T-helper 1 cell treated with Interleukin-12 subunit alpha and Interleukin-12 subunit beta and Interleukin-4 antibody, amounts not matched to agents 30 μg/mL and 1 μg/mL, for 36 hours (primary cell): ENCODE measurements around the gene MAGI1.

Experiments
- H3K27ac Mint-ChIP-seq: one replicate; pipeline ENCODE4 v1.8.0; 2021; ENCODE audit warnings: mild to moderate bottlenecking, mixed read lengths
- H3K27me3 Mint-ChIP-seq: one replicate; pipeline ENCODE4 v1.8.0; 2021; ENCODE audit warnings: low read depth, mixed read lengths
- H3K36me3 Mint-ChIP-seq: one replicate; pipeline ENCODE4 v1.8.0; 2021; ENCODE audit warnings: low read depth, mixed read lengths
- H3K4me1 Mint-ChIP-seq: one replicate; pipeline ENCODE4 v1.8.0; 2021; ENCODE audit warnings: low read depth, mixed read lengths
- H3K4me3 Mint-ChIP-seq: one replicate; pipeline ENCODE4 v1.8.0; 2021; ENCODE audit warnings: mild to moderate bottlenecking, moderate library complexity, mixed read lengths
- H3K9me3 Mint-ChIP-seq: one replicate; pipeline ENCODE4 v1.8.0; 2021; ENCODE audit warnings: mixed read lengths

MAGI1 gene

GRCh38 chr3:65706776-65707568, 331.7 kb downstream of the MAGI1 start:
- Mint-ChIP-seq H3K27ac (no peak overlapping the region), H3K4me1 (no peaks in the 10 kb centered on the region), H3K4me3 (no peak overlapping the region), H3K36me3 (no peaks in the 10 kb centered on the region), H3K9me3 (no peaks in the 10 kb centered on the region), H3K27me3 (no peaks in the 10 kb centered on the region)

DNA sequence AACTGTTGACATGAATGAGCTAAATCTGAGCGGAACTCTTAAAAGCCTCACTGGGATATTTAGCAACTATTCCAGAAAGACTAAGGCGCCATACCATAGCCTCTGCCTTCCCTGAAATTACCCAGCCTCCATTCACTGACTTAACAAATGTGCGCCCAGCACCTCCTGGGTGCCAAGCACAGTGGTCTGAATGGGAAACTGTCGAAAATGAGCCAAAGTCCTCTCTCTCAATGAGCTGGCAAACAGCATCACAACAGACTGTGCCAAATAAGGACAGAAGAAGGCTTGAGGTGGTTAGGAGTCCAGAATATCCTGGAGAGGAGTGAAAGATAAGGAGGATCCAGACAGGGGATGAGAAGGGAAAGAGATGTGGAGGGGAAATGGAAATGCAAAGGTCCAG, 332.4 kb downstream of the MAGI1 start:
- Mint-ChIP-seq H3K4me3 (no peak overlapping the region), H3K27ac (no peak overlapping the region), H3K27me3 (no peaks in the 10 kb centered on the region), H3K36me3 (no peaks in the 10 kb centered on the region), H3K4me1 (no peaks in the 10 kb centered on the region), H3K9me3 (no peaks in the 10 kb centered on the region)

DNA sequence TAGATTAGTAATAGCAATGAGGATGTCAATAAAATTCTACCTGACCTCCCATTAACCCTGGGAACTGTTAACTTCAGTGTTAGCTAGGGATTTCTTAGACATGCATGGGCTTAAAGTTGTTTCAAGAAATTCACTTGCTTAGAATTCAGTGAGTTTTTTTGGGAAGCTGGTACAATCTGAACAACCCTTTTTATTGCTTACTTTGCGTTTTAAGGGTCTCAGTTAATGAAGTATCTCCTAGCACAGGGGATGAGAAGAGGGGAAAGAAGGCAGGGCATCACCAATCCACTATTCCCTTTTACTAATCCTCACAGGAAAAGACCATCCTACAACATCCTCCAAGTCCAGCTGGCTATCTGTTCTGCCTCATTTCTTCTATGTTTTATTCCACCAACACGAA, 334.9 kb downstream of the MAGI1 start:
- H3K4me3 Mint-ChIP-seq: no peak overlapping the region
- H3K36me3 Mint-ChIP-seq: no peaks in the 10 kb centered on the region
- H3K27me3 Mint-ChIP-seq: no peaks in the 10 kb centered on the region
- H3K4me1 Mint-ChIP-seq: no peaks in the 10 kb centered on the region
- no peak overlapping the region for H3K27ac Mint-ChIP-seq
- no peaks in the 10 kb centered on the region for H3K9me3 Mint-ChIP-seq

DNA sequence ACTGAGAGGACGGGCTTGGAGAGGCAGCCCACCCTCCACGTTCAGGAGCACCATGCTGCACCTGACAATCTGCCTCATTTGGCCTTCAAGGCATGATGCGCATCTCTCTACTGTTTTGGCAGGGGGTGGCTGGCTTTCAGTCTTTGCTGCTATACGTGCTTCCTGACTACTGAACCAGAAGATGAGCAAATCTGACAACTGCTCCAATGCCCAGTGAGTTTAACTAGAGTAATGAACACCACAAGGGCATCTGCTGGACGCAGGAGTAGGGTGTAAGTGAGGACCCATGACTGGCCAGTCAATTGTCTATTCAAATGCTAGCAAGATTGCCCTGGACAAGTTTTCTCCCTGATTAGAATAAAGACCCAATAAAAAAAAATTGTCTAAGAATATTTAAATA, 335.7 kb downstream of the MAGI1 start:
- no peaks in the 10 kb centered on the region for H3K36me3 Mint-ChIP-seq
- no peak overlapping the region for H3K4me3 Mint-ChIP-seq
- no peak overlapping the region for H3K27ac Mint-ChIP-seq
- no peaks in the 10 kb centered on the region for H3K27me3 Mint-ChIP-seq
- H3K4me1 Mint-ChIP-seq: no peaks in the 10 kb centered on the region
- H3K9me3 Mint-ChIP-seq: no peaks in the 10 kb centered on the region

- no peaks in the 10 kb centered on the region for H3K4me1 Mint-ChIP-seq
- no peaks in the 10 kb centered on the region for H3K36me3 Mint-ChIP-seq
- no peak overlapping the region for H3K27ac Mint-ChIP-seq
- no peaks in the 10 kb centered on the region for H3K27me3 Mint-ChIP-seq
- no peak overlapping the region for H3K4me3 Mint-ChIP-seq
- H3K9me3 Mint-ChIP-seq: no peaks in the 10 kb centered on the region
Observed at GRCh38 chr3:65702202-65702601, 336.5 kb downstream of the MAGI1 start.

DNA sequence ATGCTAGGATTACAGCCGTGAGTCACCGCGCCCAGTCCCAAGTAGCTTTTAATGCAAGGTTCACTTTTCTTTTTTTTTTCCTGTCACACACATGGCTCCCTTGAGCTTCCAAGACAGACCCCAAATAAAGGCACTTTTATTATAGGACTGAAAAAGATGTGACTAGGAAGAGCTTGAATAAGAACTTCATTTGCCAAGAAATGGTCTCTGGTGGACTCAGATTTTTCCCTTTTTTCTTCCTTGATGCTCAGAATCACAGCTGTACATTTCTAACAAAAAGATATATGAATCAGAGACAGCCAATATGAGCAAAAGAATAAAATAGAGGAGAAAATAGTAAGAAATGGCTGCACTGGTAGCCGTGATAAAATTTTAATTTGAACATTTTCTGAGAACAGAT, 337.2 kb downstream of the MAGI1 start:
- Mint-ChIP-seq H3K27me3 (no peaks in the 10 kb centered on the region), H3K36me3 (no peaks in the 10 kb centered on the region), H3K9me3 (no peaks in the 10 kb centered on the region), H3K4me1 (no peaks in the 10 kb centered on the region), H3K27ac (no peak overlapping the region), H3K4me3 (no peak overlapping the region)

- Mint-ChIP-seq H3K36me3 (no peaks in the 10 kb centered on the region), H3K4me1 (no peaks in the 10 kb centered on the region), H3K9me3 (no peaks in the 10 kb centered on the region), H3K4me3 (no peak overlapping the region), H3K27ac (no peak overlapping the region), H3K27me3 (no peaks in the 10 kb centered on the region)
Observed at GRCh38 chr3:65689436-65689835, 349.3 kb downstream of the MAGI1 start.

DNA sequence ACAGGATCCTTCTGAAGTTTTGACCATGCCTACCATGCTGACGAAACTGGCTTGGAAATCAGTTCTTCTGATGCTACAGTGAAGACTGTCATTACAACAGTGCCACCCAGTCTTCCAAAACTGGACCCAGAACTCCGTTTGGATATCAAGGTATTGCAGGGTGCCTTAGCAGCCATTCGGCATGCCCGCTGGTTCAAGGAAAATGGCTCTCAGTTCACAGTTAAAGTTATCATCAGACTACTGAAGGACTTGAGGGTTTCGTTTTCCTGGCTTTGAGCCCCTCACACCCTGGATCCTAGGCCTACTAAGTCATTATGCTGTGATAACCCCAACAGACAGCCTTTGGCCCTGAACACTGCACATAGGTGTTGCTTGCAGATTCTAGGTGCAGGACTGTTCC, 351.0 kb downstream of the MAGI1 start:
- Mint-ChIP-seq H3K27ac (no peak overlapping the region), H3K9me3 (no peaks in the 10 kb centered on the region), H3K36me3 (no peaks in the 10 kb centered on the region), H3K4me3 (no peak overlapping the region), H3K4me1 (no peaks in the 10 kb centered on the region), H3K27me3 (no peaks in the 10 kb centered on the region)

DNA sequence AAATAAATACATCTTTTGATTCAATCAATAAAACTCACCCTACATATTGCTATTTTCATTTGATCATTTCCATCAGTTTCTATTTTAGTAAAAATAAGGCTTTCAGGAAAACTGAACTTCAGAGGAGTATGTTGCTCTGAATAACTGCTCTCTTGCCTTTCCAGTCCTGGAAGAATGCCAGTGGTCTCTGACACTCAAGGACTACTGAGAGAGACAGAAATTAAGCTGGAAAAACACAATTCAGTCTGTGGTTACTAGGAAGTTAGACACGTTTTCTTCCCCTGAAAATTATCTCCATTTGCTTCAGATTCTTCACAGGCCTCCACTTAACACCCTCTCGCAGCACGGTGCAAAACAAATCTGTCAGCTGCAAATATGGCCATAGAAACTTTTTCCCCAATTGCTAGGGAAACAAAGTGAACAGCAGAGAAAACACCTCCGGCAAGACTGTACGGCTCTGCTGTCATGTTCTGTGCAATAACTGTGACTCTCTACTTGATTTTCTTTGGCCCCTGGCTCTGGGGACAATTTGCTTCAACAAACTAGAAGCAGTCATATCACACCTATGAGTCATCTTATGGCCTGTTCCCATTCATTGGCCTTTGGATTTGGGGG, 353.0 kb downstream of the MAGI1 start:
- Mint-ChIP-seq H3K27me3 (no peaks in the 10 kb centered on the region), H3K36me3 (no peaks in the 10 kb centered on the region), H3K4me1 (no peaks in the 10 kb centered on the region), H3K27ac (no peak overlapping the region), H3K4me3 (no peak overlapping the region), H3K9me3 (no peaks in the 10 kb centered on the region)

DNA sequence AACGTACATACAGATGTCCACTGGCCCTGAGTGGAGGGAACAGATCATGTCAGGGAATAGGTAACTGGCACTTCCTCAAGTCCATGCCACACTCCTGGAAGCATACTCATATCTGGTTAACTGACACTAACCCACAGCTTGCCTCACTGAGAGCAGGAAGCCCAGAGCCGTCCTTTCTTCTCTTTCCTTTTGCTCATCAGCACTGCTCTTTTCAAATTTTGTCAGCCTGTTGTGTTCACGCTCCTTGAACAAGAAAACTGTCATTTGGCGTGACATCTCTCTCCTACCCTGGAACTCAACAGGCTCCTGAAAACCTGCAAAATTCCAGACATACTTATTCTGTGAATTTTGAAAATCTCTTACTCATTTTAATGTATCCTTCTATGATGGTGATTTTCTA, 360.2 kb downstream of the MAGI1 start:
- Mint-ChIP-seq H3K9me3 (no peaks in the 10 kb centered on the region), H3K27ac (no peak overlapping the region), H3K4me3 (no peak overlapping the region), H3K36me3 (no peaks in the 10 kb centered on the region), H3K4me1 (no peaks in the 10 kb centered on the region), H3K27me3 (no peaks in the 10 kb centered on the region)

- Mint-ChIP-seq H3K4me3 (no peak overlapping the region), H3K4me1 (no peaks in the 10 kb centered on the region), H3K9me3 (no peaks in the 10 kb centered on the region), H3K36me3 (no peaks in the 10 kb centered on the region), H3K27ac (no peak overlapping the region), H3K27me3 (no peaks in the 10 kb centered on the region)
Observed at GRCh38 chr3:65677486-65678010, 361.2 kb downstream of the MAGI1 start.

- H3K9me3 Mint-ChIP-seq: no peaks in the 10 kb centered on the region
- no peaks in the 10 kb centered on the region for H3K4me1 Mint-ChIP-seq
- no peak overlapping the region for H3K4me3 Mint-ChIP-seq
- no peak overlapping the region for H3K27ac Mint-ChIP-seq
- H3K27me3 Mint-ChIP-seq: no peaks in the 10 kb centered on the region
- no peaks in the 10 kb centered on the region for H3K36me3 Mint-ChIP-seq
Observed at GRCh38 chr3:65676580-65676979, 362.1 kb downstream of the MAGI1 start.

DNA sequence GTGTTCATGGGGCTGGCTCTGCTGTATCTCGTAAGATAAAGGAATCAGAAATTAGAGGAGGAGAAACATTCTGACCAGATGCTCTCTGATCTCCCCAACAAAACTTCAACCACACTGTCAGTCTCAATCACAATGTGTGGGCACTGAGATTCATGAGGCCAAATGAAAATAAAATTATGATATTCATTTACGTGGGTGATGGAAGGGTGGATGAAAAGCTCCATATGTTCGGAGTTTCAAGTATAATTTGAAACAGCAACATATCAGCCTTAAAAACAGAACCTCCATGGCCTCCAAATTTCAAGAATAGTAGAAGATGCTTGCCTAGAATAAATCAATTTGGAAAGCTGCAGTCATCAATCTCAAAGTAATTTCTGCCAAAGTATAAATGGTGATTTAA, 363.7 kb downstream of the MAGI1 start:
- Mint-ChIP-seq H3K4me3 (no peak overlapping the region), H3K27me3 (no peaks in the 10 kb centered on the region), H3K4me1 (no peaks in the 10 kb centered on the region), H3K27ac (no peak overlapping the region), H3K9me3 (no peaks in the 10 kb centered on the region), H3K36me3 (no peaks in the 10 kb centered on the region)

GRCh38 chr3:65674226-65674625, 364.5 kb downstream of the MAGI1 start:
- H3K27ac Mint-ChIP-seq: no peak overlapping the region

More at GRCh38 chr3:65674226-65674625, 364.5 kb downstream of the MAGI1 start:
- H3K4me3 Mint-ChIP-seq: no peak overlapping the region
- no peaks in the 10 kb centered on the region for H3K9me3 Mint-ChIP-seq
- H3K4me1 Mint-ChIP-seq: no peaks in the 10 kb centered on the region
- H3K36me3 Mint-ChIP-seq: no peaks in the 10 kb centered on the region
- no peaks in the 10 kb centered on the region for H3K27me3 Mint-ChIP-seq
